Gastrocnemius medialis (tissue), 4 donors: Measurements from ENCODE around the gene PDRG1. TPM values are rescaled to one million over a fixed set of nuclear protein-coding genes. Genes with fewer than 3 reads are reported as not detected.

Source experiments
- ATAC-seq, 2 donors: fragments of 150-250 bp; one replicate each; pipeline ENCODE4 v1.9.1; 2016
- DNase-seq, 2 donors: peaks; one replicate each; pipeline ENCODE4 v3.0.0-alpha.2; 2019
- H3K27ac ChIP-seq, 4 donors: fragments of 200-600 bp; sonication (generic); 1 replicate in 1 of 4; 2 replicates in 3 of 4; pipeline ENCODE4 v1.5.1; 2016 to 2018; ENCODE audit warnings: mild to moderate bottlenecking in 2 of 4, moderate library complexity in 1 of 4
- H3K27me3 ChIP-seq, 3 donors: fragments of 200-600 bp; sonication (generic) in 2 of 3; 1 replicate in 1 of 3; 2 replicates in 2 of 3; pipeline versions ENCODE4 v1.5.1 to v1.6.0; 2016 to 2019; ENCODE audit warnings: mild to moderate bottlenecking in 1 of 3, moderate library complexity in 1 of 3
- H3K36me3 ChIP-seq, 2 donors: fragments of 200-600 bp; sonication (generic) in 1 of 2; one replicate each; pipeline ENCODE4 v1.5.1; 2017 to 2018
- H3K4me1 ChIP-seq, 2 donors: fragments of 200-600 bp; sonication (generic) in 1 of 2; one replicate each; pipeline ENCODE4 v1.5.1; 2016 to 2017; ENCODE audit warnings: mild to moderate bottlenecking in 2 of 2
- H3K4me3 ChIP-seq, 4 donors: fragments of 200-600 bp; sonication (generic) in 3 of 4; 1 replicate in 1 of 4; 2 replicates in 3 of 4; pipeline ENCODE4 v1.5.1; 2016 to 2019; ENCODE audit warnings: mild to moderate bottlenecking in 2 of 4
- H3K9me3 ChIP-seq, 3 donors: fragments of 200-600 bp; sonication (generic) in 2 of 3; 1 replicate in 1 of 3; 2 replicates in 2 of 3; pipeline ENCODE4 v1.5.1; 2016 to 2019
- CTCF ChIP-seq, 5 experiments: fragments of 450-650 bp in 3 of 5; fragments of 200-600 bp in 2 of 5; sonication (generic) in 2 of 5; IDR thresholded peaks in 4 of 5; conservative IDR thresholded peaks in 1 of 5; 1 replicate in 4 of 5; 2 replicates in 1 of 5; pipeline ENCODE4 v1.5.1; 2016 to 2019; ENCODE audit warnings: antibody characterized with exemption in 5 of 5, mild to moderate bottlenecking in 3 of 5, moderate library complexity in 3 of 5
- POLR2A ChIP-seq, 2 donors: fragments of 450-650 bp; IDR thresholded peaks; one replicate each; pipeline ENCODE4 v1.6.1; 2017; ENCODE audit warnings: antibody characterized with exemption in 2 of 2, mild to moderate bottlenecking in 2 of 2, moderate library complexity in 2 of 2
- in situ Hi-C, 4 donors: fragments of 200-750 bp; cut with MboI; loops; one replicate each; pipeline versions ENCODE4 v1.15.0 to v1.8.0; 2017; ENCODE audit warnings: low sequenced_read_pairs in 4 of 4
- intact Hi-C: fragments of 100-400 bp; cut with DNase I; formaldehyde crosslinking; loops from one replicate; pipeline ENCODE4 v1.15.1; 2023; ENCODE audit warnings: low total_unique reads
- total RNA-seq, 4 donors: library from RNA; depleted of rRNA; stranded (reverse); fragments of >200 nt; gene quantifications; one replicate each; pipeline versions ENCODE4 v1.1.0 to v1.2.3, GENCODE V29; 2016

The PDRG1 gene
- total RNA-seq, 4 donors from 2014 or later, result 7.0 to 12.9 (median 9.6) TPM

- no peak for DNase-seq
- ATAC-seq, result no peak
- TF ChIP-seq CTCF (IDR thresholded peaks at IDR 0.05 in 4 of 5, conservative IDR thresholded peaks at IDR 0.05 in 1 of 5), result no peak
- TF ChIP-seq POLR2A (IDR thresholded peaks at IDR 0.05), result no peak
- no peak overlapping the region for H3K27ac ChIP-seq
- no peaks in the 10 kb centered on the region for H3K9me3 ChIP-seq
- intact Hi-C loops (no loop called here), in situ Hi-C loops (no loop called here)
- no peaks in the 10 kb centered on the region for H3K4me1 ChIP-seq
- H3K4me3 ChIP-seq, result no peak overlapping the region
- H3K27me3 ChIP-seq, result peaks cover 13 to 18% (median 17%) of the 10 kb centered on the region in 3 donors
- no peaks in the 10 kb centered on the region for H3K36me3 ChIP-seq
Observed at GRCh38 chr20:31991339-31991705, 39.5 kb upstream of the PDRG1 start.

- Histone ChIP-seq H3K27me3 (peaks cover 10 to 15% (median 14%) of the 10 kb centered on the region in 3 donors), H3K36me3 (no peaks in the 10 kb centered on the region), H3K9me3 (no peaks in the 10 kb centered on the region), H3K4me3 (no peak overlapping the region), H3K4me1 (no peaks in the 10 kb centered on the region), H3K27ac (no peak overlapping the region)
- DNase-seq (no peak), ATAC-seq (no peak)
- intact Hi-C loops, result no loop called here
- in situ Hi-C loops, result no loop called here
- TF ChIP-seq CTCF (IDR thresholded peaks at IDR 0.05 in 4 of 5, conservative IDR thresholded peaks at IDR 0.05 in 1 of 5) (no peak), POLR2A (IDR thresholded peaks at IDR 0.05) (no peak)
Observed at GRCh38 chr20:31990641-31991338, 38.9 kb upstream of the PDRG1 start.

GRCh38 chr20:31989030-31989645 lies 37.3 kb upstream of the PDRG1 start:
- no peaks in the 10 kb centered on the region for H3K36me3 ChIP-seq
- peaks cover 0 to under 1% (median 0%) of the 10 kb centered on the region in 3 donors for H3K27me3 ChIP-seq
- H3K9me3 ChIP-seq, result no peaks in the 10 kb centered on the region
- no peak for TF ChIP-seq POLR2A (IDR thresholded peaks at IDR 0.05)
- no peak for TF ChIP-seq CTCF (IDR thresholded peaks at IDR 0.05 in 4 of 5, conservative IDR thresholded peaks at IDR 0.05 in 1 of 5)
- ATAC-seq (no peak), DNase-seq (no peak)
- in situ Hi-C loops, result no loop called here
- no peaks in the 10 kb centered on the region for H3K4me1 ChIP-seq
- H3K27ac ChIP-seq, result no peak overlapping the region
- intact Hi-C loops, result no loop called here
- H3K4me3 ChIP-seq, result no peak overlapping the region

GRCh38 chr20:31988430-31989015 lies 36.7 kb upstream of the PDRG1 start:
- no peaks in the 10 kb centered on the region for H3K4me1 ChIP-seq
- TF ChIP-seq POLR2A (IDR thresholded peaks at IDR 0.05) (no peak), CTCF (IDR thresholded peaks at IDR 0.05 in 4 of 5, conservative IDR thresholded peaks at IDR 0.05 in 1 of 5) (no peak)
- peaks cover 0 to 2% (median 0%) of the 10 kb centered on the region in 3 donors for H3K27me3 ChIP-seq
- no peak for ATAC-seq
- in situ Hi-C loops, result no loop called here
- intact Hi-C loops, result no loop called here
- no peaks in the 10 kb centered on the region for H3K9me3 ChIP-seq
- H3K4me3 ChIP-seq, result no peak overlapping the region
- DNase-seq, result no peak
- H3K36me3 ChIP-seq, result no peaks in the 10 kb centered on the region
- no peak overlapping the region for H3K27ac ChIP-seq
